Activated CD4-positive, alpha-beta T cell treated with anti-CD3 and anti-CD28 coated beads, Interleukin-2, amount 50 U/mL, for 24 hours (primary cell): ENCODE results near the gene PTPRN2.
"Not testable (repeated sequence)": the region's sequence is repeated elsewhere in the genome, so short reads cannot be mapped to it uniquely, and the experiment has no call there.

Source experiments
- DNase-seq, 2 donors: peaks; one replicate each; pipeline ENCODE4 v3.0.0-alpha.2; 2020; ENCODE audit warnings: low read depth in 1 of 2, low spot score in 1 of 2

The PTPRN2 gene

GRCh38 chr7:157784041-157784835 lies 803.4 kb downstream of the PTPRN2 start:
- DNase-seq: no peak

GRCh38 chr7:157782041-157782440 lies 805.6 kb downstream of the PTPRN2 start:
- DNase-seq: no peak

- no peak for DNase-seq
Measured at GRCh38 chr7:157780721-157781120, 806.9 kb downstream of the PTPRN2 start.

- no peak for DNase-seq
Measured at GRCh38 chr7:157780312-157780711, 807.3 kb downstream of the PTPRN2 start.

GRCh38 chr7:157779206-157779605 lies 808.4 kb downstream of the PTPRN2 start:
- DNase-seq: no peak

- not testable (repeated sequence) for DNase-seq
Measured at GRCh38 chr7:157777194-157777762, 810.3 kb downstream of the PTPRN2 start.

- no peak for DNase-seq
Measured at GRCh38 chr7:157775560-157776332, 811.9 kb downstream of the PTPRN2 start.

GRCh38 chr7:157775021-157775559 lies 812.5 kb downstream of the PTPRN2 start:
- no peak for DNase-seq

GRCh38 chr7:157774495-157774894 lies 813.1 kb downstream of the PTPRN2 start:
- no peak for DNase-seq

GRCh38 chr7:157773361-157773760 lies 814.3 kb downstream of the PTPRN2 start:
- no peak for DNase-seq

GRCh38 chr7:157772486-157773130 lies 815.0 kb downstream of the PTPRN2 start:
- no peak for DNase-seq

- no peak for DNase-seq
Measured at GRCh38 chr7:157771689-157772088, 815.9 kb downstream of the PTPRN2 start.

GRCh38 chr7:157770716-157771320 lies 816.8 kb downstream of the PTPRN2 start:
- no peak for DNase-seq

- DNase-seq: no peak
Measured at GRCh38 chr7:157769526-157770215, 818.0 kb downstream of the PTPRN2 start.

GRCh38 chr7:157769086-157769485 lies 818.5 kb downstream of the PTPRN2 start:
- DNase-seq: no peak

GRCh38 chr7:157768198-157768597 lies 819.4 kb downstream of the PTPRN2 start:
- DNase-seq: no peak

- no peak for DNase-seq
Measured at GRCh38 chr7:157767506-157768197, 820.0 kb downstream of the PTPRN2 start.

- no peak for DNase-seq
Measured at GRCh38 chr7:157766098-157766497, 821.5 kb downstream of the PTPRN2 start.

GRCh38 chr7:157764946-157765537 lies 822.6 kb downstream of the PTPRN2 start:
- no peak for DNase-seq
